ENCODE data around the gene CD59.
A peak's percentile ranks its signal among the peaks of the same experiment; 100 is the strongest.

DNA sequence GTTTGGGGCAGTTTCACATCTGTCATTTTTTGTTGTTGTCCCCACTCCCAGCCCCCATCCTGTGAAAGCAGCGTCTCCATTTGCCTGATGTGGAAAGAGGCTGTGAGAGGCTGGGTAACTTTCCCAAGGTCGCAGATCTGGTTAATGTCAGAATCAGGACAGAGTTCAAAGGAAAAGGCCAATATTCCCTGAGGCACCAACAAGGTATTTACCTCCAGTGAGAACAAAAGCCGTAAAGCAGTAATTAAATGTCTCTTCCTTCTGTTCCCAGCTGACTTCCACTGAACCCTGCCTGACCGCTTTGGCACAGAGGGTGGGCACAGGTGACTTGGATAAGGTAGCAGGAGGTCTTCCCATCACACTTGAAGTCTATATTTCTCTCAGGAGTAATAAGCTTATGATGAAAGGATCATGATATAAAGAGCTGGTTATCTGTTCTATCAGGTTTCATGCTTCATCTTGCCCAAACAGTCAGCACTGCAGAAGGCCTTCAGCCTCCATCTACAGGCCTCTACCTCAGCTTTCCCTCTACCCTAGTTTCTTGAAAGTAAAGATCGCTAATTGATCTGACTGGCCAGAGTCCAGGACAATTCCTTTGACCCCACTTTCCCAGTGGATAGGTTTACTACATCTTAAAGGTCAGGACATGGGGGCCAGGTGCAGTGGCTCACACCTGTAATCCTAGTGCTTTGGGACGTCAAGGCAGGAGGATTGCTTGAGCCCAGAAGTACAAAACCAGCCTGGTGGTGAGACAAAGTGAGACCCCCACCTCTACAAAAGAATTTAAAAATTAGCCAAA is 45.0 kb downstream of the CD59 start:
- TF ChIP-seq, protein P1, sequence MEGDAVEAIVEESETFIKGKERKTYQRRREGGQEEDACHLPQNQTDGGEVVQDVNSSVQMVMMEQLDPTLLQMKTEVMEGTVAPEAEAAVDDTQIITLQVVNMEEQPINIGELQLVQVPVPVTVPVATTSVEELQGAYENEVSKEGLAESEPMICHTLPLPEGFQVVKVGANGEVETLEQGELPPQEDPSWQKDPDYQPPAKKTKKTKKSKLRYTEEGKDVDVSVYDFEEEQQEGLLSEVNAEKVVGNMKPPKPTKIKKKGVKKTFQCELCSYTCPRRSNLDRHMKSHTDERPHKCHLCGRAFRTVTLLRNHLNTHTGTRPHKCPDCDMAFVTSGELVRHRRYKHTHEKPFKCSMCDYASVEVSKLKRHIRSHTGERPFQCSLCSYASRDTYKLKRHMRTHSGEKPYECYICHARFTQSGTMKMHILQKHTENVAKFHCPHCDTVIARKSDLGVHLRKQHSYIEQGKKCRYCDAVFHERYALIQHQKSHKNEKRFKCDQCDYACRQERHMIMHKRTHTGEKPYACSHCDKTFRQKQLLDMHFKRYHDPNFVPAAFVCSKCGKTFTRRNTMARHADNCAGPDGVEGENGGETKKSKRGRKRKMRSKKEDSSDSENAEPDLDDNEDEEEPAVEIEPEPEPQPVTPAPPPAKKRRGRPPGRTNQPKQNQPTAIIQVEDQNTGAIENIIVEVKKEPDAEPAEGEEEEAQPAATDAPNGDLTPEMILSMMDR (IDR thresholded peaks at IDR 0.05), result no peak
- peak in 2 of 3 donors; percentile 24 to 66 for TF ChIP-seq POLR2AphosphoS5 (IDR thresholded peaks at IDR 0.05)
